ENCODE results near the gene POLD2.

Gene POLD2

GRCh38 chr7:44097064-44097932 lies 26.1 kb downstream of the POLD2 start:
- no peaks in the 10 kb centered on the region for H3K27me3 ChIP-seq
- no peaks in the 10 kb centered on the region for H3K9me3 ChIP-seq
- H3K4me3 ChIP-seq (ENCODE audit: low read depth, low read length), result no peak overlapping the region
- no peak for TF ChIP-seq CTCF (IDR thresholded peaks at IDR 0.05; ENCODE audit: low read depth, low read length)
- DNase-seq, result no peak
- H3K4me1 ChIP-seq, result peaks cover 6% of the 10 kb centered on the region
- no peaks in the 10 kb centered on the region for H3K36me3 ChIP-seq

GRCh38 chr7:44096326-44096881 lies 26.9 kb downstream of the POLD2 start:
- Histone ChIP-seq H3K4me1 (peaks cover 6% of the 10 kb centered on the region), H3K27me3 (no peaks in the 10 kb centered on the region), H3K9me3 (no peaks in the 10 kb centered on the region), H3K36me3 (no peaks in the 10 kb centered on the region), H3K4me3 (ENCODE audit: low read depth, low read length) (no peak overlapping the region)
- TF ChIP-seq CTCF (IDR thresholded peaks at IDR 0.05; ENCODE audit: low read depth, low read length), result no peak
- DNase-seq, result no peak

- Histone ChIP-seq H3K36me3 (no peaks in the 10 kb centered on the region), H3K27me3 (no peaks in the 10 kb centered on the region), H3K4me1 (peaks cover 2% of the 10 kb centered on the region), H3K9me3 (no peaks in the 10 kb centered on the region), H3K4me3 (ENCODE audit: low read depth, low read length) (no peak overlapping the region)
- TF ChIP-seq CTCF (IDR thresholded peaks at IDR 0.05; ENCODE audit: low read depth, low read length), result no peak
- DNase-seq, result no peak
Observed at GRCh38 chr7:44095781-44096180, 27.6 kb downstream of the POLD2 start.

- Histone ChIP-seq H3K4me1 (no peaks in the 10 kb centered on the region), H3K9me3 (no peaks in the 10 kb centered on the region), H3K27me3 (no peaks in the 10 kb centered on the region), H3K4me3 (ENCODE audit: low read depth, low read length) (no peak overlapping the region), H3K36me3 (no peaks in the 10 kb centered on the region)
- no peak for DNase-seq
- no peak for TF ChIP-seq CTCF (IDR thresholded peaks at IDR 0.05; ENCODE audit: low read depth, low read length)
Observed at GRCh38 chr7:44094883-44095592, 28.3 kb downstream of the POLD2 start.

- DNase-seq, result no peak
- no peaks in the 10 kb centered on the region for H3K36me3 ChIP-seq
- H3K9me3 ChIP-seq, result no peaks in the 10 kb centered on the region
- H3K27me3 ChIP-seq, result no peaks in the 10 kb centered on the region
- no peak for TF ChIP-seq CTCF (IDR thresholded peaks at IDR 0.05; ENCODE audit: low read depth, low read length)
- no peak overlapping the region for H3K4me3 ChIP-seq (ENCODE audit: low read depth, low read length)
- H3K4me1 ChIP-seq, result no peaks in the 10 kb centered on the region
Observed at GRCh38 chr7:44094365-44094764, 29.0 kb downstream of the POLD2 start.

Data from BE2C (cell line).